Measurements from ENCODE around the gene TRPM3.
"Not testable (repeated sequence)": the region's sequence is repeated elsewhere in the genome, so short reads cannot be mapped to it uniquely, and the experiment has no call there.

The TRPM3 gene

GRCh38 chr9:70706797-70707196 is 414.6 kb downstream of the TRPM3 start:
- not testable (repeated sequence) for DNase-seq

GRCh38 chr9:70701163-70701562 is 420.3 kb downstream of the TRPM3 start:
- DNase-seq: no peak

GRCh38 chr9:70696694-70697335 is 424.6 kb downstream of the TRPM3 start:
- DNase-seq: no peak

- no peak for DNase-seq
These were observed 426.7 kb downstream of the TRPM3 start for GRCh38 chr9:70694758-70695157.

- DNase-seq: no peak
These were observed 428.2 kb downstream of the TRPM3 start for GRCh38 chr9:70693186-70693585.

GRCh38 chr9:70692431-70692830 is 429.0 kb downstream of the TRPM3 start:
- DNase-seq: no peak

GRCh38 chr9:70688704-70689103 is 432.7 kb downstream of the TRPM3 start:
- DNase-seq: no peak

GRCh38 chr9:70683841-70684240 is 437.6 kb downstream of the TRPM3 start:
- DNase-seq: no peak

GRCh38 chr9:70682298-70682697 is 439.1 kb downstream of the TRPM3 start:
- no peak for DNase-seq

GRCh38 chr9:70679845-70680244 is 441.6 kb downstream of the TRPM3 start:
- no peak for DNase-seq

GRCh38 chr9:70678153-70678552 is 443.3 kb downstream of the TRPM3 start:
- no peak for DNase-seq

- DNase-seq: no peak
These were observed 444.2 kb downstream of the TRPM3 start for GRCh38 chr9:70677055-70677735.

- no peak for DNase-seq
These were observed 445.5 kb downstream of the TRPM3 start for GRCh38 chr9:70675868-70676370.

- no peak for DNase-seq
These were observed 447.6 kb downstream of the TRPM3 start for GRCh38 chr9:70673844-70674243.

- no peak for DNase-seq
These were observed 449.2 kb downstream of the TRPM3 start for GRCh38 chr9:70672161-70672649.

GRCh38 chr9:70668751-70669150 is 452.7 kb downstream of the TRPM3 start:
- DNase-seq: no peak

GRCh38 chr9:70658765-70659164 is 462.7 kb downstream of the TRPM3 start:
- DNase-seq: no peak

- no peak for DNase-seq
These were observed 465.1 kb downstream of the TRPM3 start for GRCh38 chr9:70656281-70656680.

- no peak for DNase-seq
These were observed 467.3 kb downstream of the TRPM3 start for GRCh38 chr9:70654144-70654543.

GRCh38 chr9:70644627-70645026 is 476.8 kb downstream of the TRPM3 start:
- not testable (repeated sequence) for DNase-seq

- no peak for DNase-seq
These were observed 479.1 kb downstream of the TRPM3 start for GRCh38 chr9:70642341-70642740.

- DNase-seq: no peak
These were observed 479.8 kb downstream of the TRPM3 start for GRCh38 chr9:70641631-70642030.

- no peak for DNase-seq
These were observed 480.4 kb downstream of the TRPM3 start for GRCh38 chr9:70641031-70641430.

Data from hematopoietic multipotent progenitor cell treated with erythropoietin and hydrocortisone succinate and interleukin-3 and kit ligand, for 4 days (in vitro differentiated cells).